Stimulated activated CD8-positive, alpha-beta memory T cell treated with anti-CD3 and anti-CD28 coated beads, Interleukin-15, amount 100 ng/mL, for 1 hour (primary cell): ENCODE measurements around the gene KCTD21.
A peak's percentile ranks its signal among the peaks of the same experiment; 100 is the strongest.
"Not testable (repeated sequence)": the region's sequence is repeated elsewhere in the genome, so short reads cannot be mapped to it uniquely, and the experiment has no call there.

Experiments used
- DNase-seq: peaks from one replicate; pipeline ENCODE4 v3.0.0-alpha.2; 2020; ENCODE audit warnings: low read depth

The KCTD21 gene

GRCh38 chr11:78188286-78189173 lies at the start of gene KCTD21, which contains the start of gene USP35:
Gene KCTD21 (minus strand): TSS chr11:78188626. CDS start chr11:78174554, 14,072 bp downstream.
Gene USP35 (plus strand): TSS chr11:78188919. CDS start chr11:78196246, 7,327 bp downstream.
- DNase-seq, result peak; percentile 78

GRCh38 chr11:78237293-78238046 lies 49.0 kb upstream of the KCTD21 start:
- no peak for DNase-seq

- DNase-seq, result no peak
These were observed 45.6 kb upstream of the KCTD21 start for GRCh38 chr11:78234006-78234405.

- DNase-seq, result not testable (repeated sequence)
These were observed 44.6 kb upstream of the KCTD21 start for GRCh38 chr11:78233046-78233445.

- no peak for DNase-seq
These were observed 43.6 kb upstream of the KCTD21 start for GRCh38 chr11:78231962-78232501.

GRCh38 chr11:78230161-78230877 lies 41.9 kb upstream of the KCTD21 start:
- no peak for DNase-seq

GRCh38 chr11:78229106-78229505 lies 40.7 kb upstream of the KCTD21 start:
- no peak for DNase-seq

GRCh38 chr11:78228467-78228866 lies 40.0 kb upstream of the KCTD21 start:
- DNase-seq, result no peak

GRCh38 chr11:78227921-78228320 lies 39.5 kb upstream of the KCTD21 start:
- DNase-seq, result no peak

GRCh38 chr11:78226684-78227680 lies 38.6 kb upstream of the KCTD21 start:
- no peak for DNase-seq

GRCh38 chr11:78224906-78225420 lies 36.5 kb upstream of the KCTD21 start:
- no peak for DNase-seq

GRCh38 chr11:78224506-78224905 lies 36.1 kb upstream of the KCTD21 start:
- no peak for DNase-seq

- no peak for DNase-seq
These were observed 35.0 kb upstream of the KCTD21 start for GRCh38 chr11:78223320-78223954.

- DNase-seq, result not testable (repeated sequence)
These were observed 34.3 kb upstream of the KCTD21 start for GRCh38 chr11:78222726-78223125.

- DNase-seq, result no peak
These were observed 33.2 kb upstream of the KCTD21 start for GRCh38 chr11:78221396-78222315.

GRCh38 chr11:78220218-78221157 lies 32.1 kb upstream of the KCTD21 start:
- DNase-seq, result no peak

GRCh38 chr11:78219493-78220217 lies 31.2 kb upstream of the KCTD21 start:
- no peak for DNase-seq
